Hepatocyte (in vitro differentiated cells): ENCODE results near the gene ZHX3. TPM values are rescaled to one million over a fixed set of nuclear protein-coding genes. Genes with fewer than 3 reads are reported as not detected.

Experiments
- DNase-seq: peaks from one replicate; pipeline ENCODE4 v3.0.0-alpha.2; 2016; ENCODE audit warnings: low spot score
- H2AFZ ChIP-seq: fragments of 200-600 bp; sonication (generic); 2 replicates; pipeline ENCODE4 v1.6.0; 2016; ENCODE audit warnings: antibody characterized with exemption, mild to moderate bottlenecking
- H3K27ac ChIP-seq: fragments of 200-600 bp; sonication (generic); 2 replicates; pipeline ENCODE4 v1.5.1; 2016; ENCODE audit warnings: mild to moderate bottlenecking
- H3K27me3 ChIP-seq: fragments of 200-600 bp; sonication (generic); 2 replicates; pipeline ENCODE4 v1.6.1; 2016
- H3K36me3 ChIP-seq: fragments of 200-600 bp; sonication (generic); replicated peaks from 2 replicates; pipeline ENCODE4 v1.5.1; 2016; ENCODE audit warnings: low read depth; ENCODE audit not compliant: insufficient read depth
- H3K4me1 ChIP-seq: fragments of 200-600 bp; sonication (generic); 2 replicates; pipeline ENCODE4 v1.5.1; 2016; ENCODE audit warnings: mild to moderate bottlenecking, moderate library complexity; ENCODE audit not compliant: insufficient read depth
- H3K4me2 ChIP-seq: fragments of 200-600 bp; sonication (generic); 2 replicates; pipeline ENCODE4 v1.6.0; 2016
- H3K4me3 ChIP-seq: fragments of 200-600 bp; sonication (generic); 2 replicates; pipeline ENCODE4 v1.5.1; 2016; ENCODE audit warnings: mild to moderate bottlenecking
- H3K79me2 ChIP-seq: fragments of 200-600 bp; sonication (generic); 2 replicates; pipeline ENCODE4 v1.6.0; 2017; ENCODE audit warnings: mild to moderate bottlenecking
- H3K9me2 ChIP-seq: fragments of 200-600 bp; sonication (generic); replicated peaks from 2 replicates; pipeline ENCODE4 v1.6.0; 2017; ENCODE audit warnings: mild to moderate bottlenecking; ENCODE audit not compliant: insufficient read depth
- H3K9me3 ChIP-seq: fragments of 200-600 bp; sonication (generic); 2 replicates; pipeline ENCODE4 v1.5.1; 2016; ENCODE audit warnings: low read depth, mild to moderate bottlenecking
- H4K20me1 ChIP-seq: fragments of 200-600 bp; sonication (generic); 2 replicates; pipeline ENCODE4 v1.6.0; 2016; ENCODE audit warnings: mild to moderate bottlenecking; ENCODE audit not compliant: insufficient read depth, poor library complexity, severe bottlenecking
- CTCF ChIP-seq: fragments of 200-600 bp; sonication (generic); IDR thresholded peaks from 2 replicates; pipeline ENCODE4 v1.5.1; 2016; ENCODE audit warnings: antibody characterized with exemption, mild to moderate bottlenecking; ENCODE audit not compliant: poor library complexity
- EZH2 ChIP-seq: fragments of 200-600 bp; sonication (generic); IDR thresholded peaks from 2 replicates; pipeline ENCODE4 v1.6.1; 2016; ENCODE audit warnings: antibody characterized with exemption, mild to moderate bottlenecking, borderline replicate concordance
- EZH2phosphoT487 ChIP-seq: fragments of 200-600 bp; sonication (generic); IDR thresholded peaks from one replicate; pipeline ENCODE4 v1.6.1; 2018; ENCODE audit warnings: antibody characterized with exemption, mild to moderate bottlenecking, low read depth, moderate library complexity; ENCODE audit not compliant: unreplicated experiment, severe bottlenecking
- WGBS: methylation state at CpG from one replicate; pipeline ENCODE4 v1.1.6; 2016; ENCODE audit warnings: low lambda C conversion rate; ENCODE audit errors: missing lambda C conversion rate; 5-methylcytosine and 5-hydroxymethylcytosine counted together
- polyA plus RNA-seq: library from polyadenylated mRNA; unstranded; fragments of >200 nt; fragmentation: Nextera tagmentation; extraction: Ambion mirVana; gene quantifications from 2 replicates; pipeline ENCODE4 v1.2.1, GENCODE V29; 2016
- total RNA-seq: library from RNA; depleted of rRNA; stranded (reverse); fragments of >200 nt; gene quantifications from 2 replicates; pipeline ENCODE4 v1.2.3, GENCODE V29; 2014

The ZHX3 gene
- total and polyA plus RNA-seq, 2 experiments from 2014 or later, result 15.0 to 19.7 TPM

- Histone ChIP-seq H3K36me3 (no peaks in the 10 kb centered on the region), H3K79me2 (peaks cover 3% of the 10 kb centered on the region), H3K9me2 (no peaks in the 10 kb centered on the region), H3K4me3 (no peak overlapping the region), H3K9me3 (no peaks in the 10 kb centered on the region), H3K4me2 (no peak overlapping the region), H2AFZ (no peak overlapping the region), H3K27me3 (no peaks in the 10 kb centered on the region), H3K4me1 (peaks cover 33% of the 10 kb centered on the region), H3K27ac (peak overlapping the region; percentile 63), H4K20me1 (no peaks in the 10 kb centered on the region)
- DNase-seq, result no peak
- 82% methylated on average over 7 of the region's 7 CpGs for WGBS
- TF ChIP-seq EZH2 (no peak), EZH2phosphoT487 (no peak), CTCF (no peak)
Observed at GRCh38 chr20:41247523-41248367, 69.8 kb downstream of the ZHX3 start.

- Histone ChIP-seq H4K20me1 (no peaks in the 10 kb centered on the region), H3K27me3 (no peaks in the 10 kb centered on the region), H3K36me3 (no peaks in the 10 kb centered on the region), H3K4me2 (no peak overlapping the region), H2AFZ (no peak overlapping the region), H3K9me3 (no peaks in the 10 kb centered on the region), H3K27ac (no peak overlapping the region), H3K79me2 (no peaks in the 10 kb centered on the region), H3K4me3 (no peak overlapping the region), H3K9me2 (no peaks in the 10 kb centered on the region), H3K4me1 (peaks cover 33% of the 10 kb centered on the region)
- no peak for TF ChIP-seq EZH2phosphoT487
- TF ChIP-seq CTCF, result no peak
- no peak for TF ChIP-seq EZH2
- no peak for DNase-seq
- 47% methylated on average over 2 of the region's 2 CpGs for WGBS
Observed at GRCh38 chr20:41245086-41245707, 72.3 kb downstream of the ZHX3 start.

GRCh38 chr20:41242807-41243206, 74.7 kb downstream of the ZHX3 start:
- WGBS, result 92% methylated on average over 2 of the region's 2 CpGs
- H4K20me1 ChIP-seq, result no peaks in the 10 kb centered on the region
- H3K4me2 ChIP-seq, result no peak overlapping the region
- H3K4me1 ChIP-seq, result peaks cover 11% of the 10 kb centered on the region
- no peak overlapping the region for H3K27ac ChIP-seq
- H3K9me3 ChIP-seq, result no peaks in the 10 kb centered on the region
- TF ChIP-seq EZH2, result no peak
- TF ChIP-seq EZH2phosphoT487, result no peak
- no peak for TF ChIP-seq CTCF
- no peaks in the 10 kb centered on the region for H3K9me2 ChIP-seq
- H3K4me3 ChIP-seq, result no peak overlapping the region
- no peaks in the 10 kb centered on the region for H3K36me3 ChIP-seq
- no peak overlapping the region for H2AFZ ChIP-seq
- no peaks in the 10 kb centered on the region for H3K79me2 ChIP-seq
- DNase-seq, result no peak
- H3K27me3 ChIP-seq, result no peaks in the 10 kb centered on the region
